SK-N-MC (cell line): ENCODE results near the gene TRIM34.

Experiments
- EZH2 ChIP-seq: fragments of 200-600 bp; sonication (generic); IDR thresholded peaks from one replicate; pipeline ENCODE4 v1.6.1; 2017; ENCODE audit warnings: antibody characterized with exemption
- POLR2AphosphoS5 ChIP-seq: IDR thresholded peaks from 2 replicates; pipeline ENCODE4 v1.6.1; 2012; ENCODE audit warnings: mild to moderate bottlenecking, low read depth, low read length, borderline replicate concordance

GRCh38 chr11:5622802-5623201, 2.0 kb upstream of the TRIM34 start:
- no peak for TF ChIP-seq POLR2AphosphoS5
- TF ChIP-seq EZH2 = no peak
